HEK293 (cell line): ENCODE measurements around the gene SMTNL2.

ENCODE experiments used
- CTCF ChIA-PET: fragments of 350-600 bp; formaldehyde crosslinking; extraction: SDS; loops from one replicate; lab custom pipeline; 2021; ENCODE audit warnings: antibody characterized with exemption; lab: Yijun Ruan, JAX
- POLR2A ChIA-PET: fragments of 300-600 bp; formaldehyde crosslinking; extraction: SDS; loops from one replicate; lab custom pipeline; 2020; ENCODE audit warnings: antibody characterized with exemption, inconsistent platforms; lab: Yijun Ruan, JAX
- H3K27ac ChIP-seq: fragments of 200-500 bp; sonication (Bioruptor generic); 2 replicates; pipeline ENCODE4 v1.5.1; 2014; ENCODE audit warnings: low read depth, low read length, control low read depth, inconsistent platforms; ENCODE audit errors: extremely low read depth
- H3K36me3 ChIP-seq, 2 experiments: fragments of 200-500 bp in 1 of 2; sonication (Bioruptor generic) in 1 of 2; 1 replicate in 1 of 2; 2 replicates in 1 of 2; pipeline ENCODE4 v1.5.1; 2014 to 2017; ENCODE audit warnings: inconsistent platforms in 2 of 2, low read length in 2 of 2; ENCODE audit not compliant: control insufficient read depth in 2 of 2, insufficient read depth in 1 of 2
- H3K4me1 ChIP-seq: fragments of 200-500 bp; sonication (Bioruptor generic); 2 replicates; pipeline ENCODE4 v1.5.1; 2014; ENCODE audit warnings: mild to moderate bottlenecking, low read length, inconsistent platforms; ENCODE audit not compliant: control insufficient read depth, insufficient read depth
- H3K4me3 ChIP-seq: 2 replicates; pipeline ENCODE4 v1.5.1; 2011; ENCODE audit warnings: low read depth, mild to moderate bottlenecking, control low read depth, low read length, moderate library complexity
- H3K9me3 ChIP-seq: fragments of 200-500 bp; sonication (Bioruptor generic); 2 replicates; pipeline ENCODE4 v1.5.1; 2014; ENCODE audit warnings: low read depth, low read length, inconsistent platforms; ENCODE audit not compliant: control insufficient read depth, insufficient read depth
- MYNN ChIP-seq: fragments of 450-650 bp; formaldehyde crosslinking; IDR thresholded peaks from 2 replicates; pipeline ENCODE4 v1.5.1; 2016; ENCODE audit warnings: missing biosample characterization, missing genetic modification characterization, borderline replicate concordance
- PRDM1 ChIP-seq: fragments of 450-650 bp; formaldehyde crosslinking; IDR thresholded peaks from 2 replicates; pipeline ENCODE4; 2016; ENCODE audit warnings: missing biosample characterization, missing genetic modification characterization
- SCRT2 ChIP-seq: fragments of 450-650 bp; formaldehyde crosslinking; IDR thresholded peaks from 2 replicates; pipeline ENCODE4 v1.5.1; 2016; ENCODE audit warnings: missing biosample characterization, missing genetic modification characterization
- ZNF202 ChIP-seq: fragments of 450-650 bp; formaldehyde crosslinking; IDR thresholded peaks from 2 replicates; pipeline ENCODE4 v1.5.1; 2016; ENCODE audit warnings: missing biosample characterization, missing genetic modification characterization, borderline replicate concordance
- ZNF223 ChIP-seq: fragments of 450-650 bp; formaldehyde crosslinking; IDR thresholded peaks from 2 replicates; pipeline ENCODE4 v1.5.1; 2016; ENCODE audit warnings: missing biosample characterization, missing genetic modification characterization
- ZNF335 ChIP-seq: fragments of 450-650 bp; formaldehyde crosslinking; conservative IDR thresholded peaks from 2 replicates; pipeline ENCODE4 v1.5.1; 2016; ENCODE audit warnings: missing biosample characterization, missing genetic modification characterization
- ZNF555 ChIP-seq: fragments of 450-650 bp; formaldehyde crosslinking; conservative IDR thresholded peaks from 2 replicates; pipeline ENCODE4 v1.5.1; 2017; ENCODE audit warnings: missing biosample characterization, mild to moderate bottlenecking, missing genetic modification characterization, inconsistent platforms
- ZNF623 ChIP-seq: fragments of 450-650 bp; formaldehyde crosslinking; IDR thresholded peaks from 2 replicates; pipeline ENCODE4 v1.5.1; 2016; ENCODE audit warnings: missing biosample characterization, missing genetic modification characterization
- TF ChIP-seq, protein P1 (sequence below): fragments of 450-650 bp; formaldehyde crosslinking; optimal IDR thresholded peaks from 2 replicates; pipeline ENCODE3; 2016; ENCODE audit warnings: missing biosample characterization, mild to moderate bottlenecking, missing genetic modification characterization
- TF ChIP-seq, protein P2 (sequence below): fragments of 450-650 bp; formaldehyde crosslinking; IDR thresholded peaks from 2 replicates; pipeline ENCODE4 v1.5.1; 2016; ENCODE audit warnings: missing biosample characterization, missing genetic modification characterization
- TF ChIP-seq, protein P3 (sequence below): fragments of 450-650 bp; formaldehyde crosslinking; IDR thresholded peaks from 2 replicates; pipeline ENCODE4 v1.5.1; 2016; ENCODE audit warnings: missing biosample characterization, missing genetic modification characterization

The SMTNL2 gene

DNA sequence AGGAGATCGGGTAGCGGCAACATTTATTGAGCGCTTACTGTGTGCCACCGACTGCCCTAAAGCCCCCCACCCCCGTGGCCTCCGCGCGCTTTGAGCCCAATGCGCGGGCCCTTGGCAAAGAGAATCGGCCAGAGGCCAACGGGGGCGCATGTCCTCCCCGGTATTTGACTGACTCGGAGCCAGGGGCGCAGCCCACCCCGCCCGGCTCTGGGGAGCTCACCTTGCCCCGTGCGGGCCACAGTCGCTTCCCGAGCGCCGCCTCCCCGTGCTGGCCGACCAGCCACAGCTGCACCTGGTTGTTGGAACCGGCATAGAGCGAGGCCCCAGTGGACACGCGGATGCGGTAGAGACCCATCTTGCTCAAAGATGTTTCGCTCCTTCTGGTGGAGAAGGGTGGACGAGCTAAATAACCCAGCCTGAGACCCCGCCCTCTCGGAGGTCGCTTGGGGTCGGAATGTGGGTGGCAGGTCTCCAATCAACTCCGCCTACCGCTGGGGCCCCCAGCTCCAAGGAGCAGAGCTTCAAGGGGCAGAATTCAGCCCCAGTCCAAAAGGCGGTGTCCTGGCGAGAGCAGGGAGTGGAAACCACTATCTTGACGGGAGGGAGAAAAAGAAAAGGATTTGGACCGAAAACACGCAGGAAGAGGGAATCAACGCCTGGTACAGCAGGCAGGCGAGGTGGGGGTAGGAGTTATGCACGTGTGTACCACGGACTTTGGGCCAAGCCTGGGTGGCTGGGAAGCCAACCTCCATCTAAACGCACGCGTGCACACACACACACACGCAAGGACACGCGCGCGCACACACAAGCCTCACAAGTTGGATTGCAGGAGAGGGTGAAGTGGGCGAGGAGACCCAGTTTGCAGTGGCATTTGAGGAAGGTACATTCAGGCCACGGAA is 57.2 kb downstream of the SMTNL2 start, which contains the start of gene ALOX15:
ALOX15 (minus strand) TSS at position 382 of the 899 bp plus-strand sequence; CDS start at position 355, 27 bp downstream.
- TF ChIP-seq, protein P1, sequence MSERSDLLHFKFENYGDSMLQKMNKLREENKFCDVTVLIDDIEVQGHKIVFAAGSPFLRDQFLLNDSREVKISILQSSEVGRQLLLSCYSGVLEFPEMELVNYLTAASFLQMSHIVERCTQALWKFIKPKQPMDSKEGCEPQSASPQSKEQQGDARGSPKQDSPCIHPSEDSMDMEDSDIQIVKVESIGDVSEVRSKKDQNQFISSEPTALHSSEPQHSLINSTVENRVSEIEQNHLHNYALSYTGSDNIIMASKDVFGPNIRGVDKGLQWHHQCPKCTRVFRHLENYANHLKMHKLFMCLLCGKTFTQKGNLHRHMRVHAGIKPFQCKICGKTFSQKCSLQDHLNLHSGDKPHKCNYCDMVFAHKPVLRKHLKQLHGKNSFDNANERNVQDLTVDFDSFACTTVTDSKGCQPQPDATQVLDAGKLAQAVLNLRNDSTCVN (tag by site-specific recombination), result peak; percentile 21
- TF ChIP-seq, protein P2, sequence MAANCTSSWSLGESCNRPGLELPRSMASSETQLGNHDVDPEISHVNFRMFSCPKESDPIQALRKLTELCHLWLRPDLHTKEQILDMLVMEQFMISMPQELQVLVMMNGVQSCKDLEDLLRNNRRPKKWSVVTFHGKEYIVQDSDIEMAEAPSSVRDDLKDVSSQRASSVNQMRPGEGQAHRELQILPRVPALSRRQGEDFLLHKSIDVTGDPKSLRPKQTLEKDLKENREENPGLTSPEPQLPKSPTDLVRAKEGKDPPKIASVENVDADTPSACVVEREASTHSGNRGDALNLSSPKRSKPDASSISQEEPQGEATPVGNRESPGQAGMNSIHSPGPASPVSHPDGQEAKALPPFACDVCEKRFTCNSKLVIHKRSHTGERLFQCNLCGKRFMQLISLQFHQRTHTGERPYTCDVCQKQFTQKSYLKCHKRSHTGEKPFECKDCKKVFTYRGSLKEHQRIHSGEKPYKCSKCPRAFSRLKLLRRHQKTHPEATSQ (tag by site-specific recombination), result no peak
- peak; percentile 33; the same call in 1 of the 2 replicates for TF ChIP-seq ZNF335 (tag by site-specific recombination)
- Histone ChIP-seq H3K4me1 (no peaks in the 10 kb centered on the region; the same call in 1 of the 2 replicates), H3K9me3 (no peaks in the 10 kb centered on the region), H3K4me3 (no peak within 1 kb of the TSS), H3K36me3 (no peaks in the 10 kb centered on the region), H3K27ac (no peak within 1 kb of the TSS)
- ChIA-PET POLR2A (interaction anchor here (0.6 kb wide), 1 partner anchor 57 kb away, joined by 3 read pairs; the partner anchor contains the start of gene SMTNL2), CTCF (interaction anchor here (0.9 kb wide), 1 partner anchor 22 kb away, joined by 3 read pairs; no protein-coding TSS in a partner anchor)

DNA sequence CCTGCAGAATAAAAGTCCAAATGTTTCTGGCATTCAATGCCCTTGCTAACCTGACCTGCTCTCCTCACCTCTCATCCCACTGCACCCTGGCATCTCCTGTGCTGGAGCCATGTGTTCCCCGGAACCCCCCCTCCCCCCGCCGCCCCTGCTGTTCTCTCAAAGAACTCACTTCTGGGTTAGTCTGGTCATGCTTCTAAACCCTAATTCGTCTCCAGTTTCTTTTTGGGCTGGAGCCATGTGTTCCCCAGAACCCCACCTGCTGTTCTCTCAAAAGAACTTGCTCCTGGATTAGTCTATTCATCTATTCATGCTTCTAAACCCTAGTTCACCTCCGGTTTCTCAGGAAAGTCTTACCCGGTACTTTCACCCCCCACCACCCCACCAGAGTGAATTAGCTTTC is 58.0 kb downstream of the SMTNL2 start:
- no peak overlapping the region for H3K4me3 ChIP-seq
- H3K9me3 ChIP-seq, result no peaks in the 10 kb centered on the region
- no peaks in the 10 kb centered on the region for H3K36me3 ChIP-seq
- H3K27ac ChIP-seq, result no peak overlapping the region
- TF ChIP-seq ZNF202 (tag by site-specific recombination) (no peak), MYNN (tag by site-specific recombination) (0 out of 2 replicates have a peak, but pooled peaks have one; percentile 38), ZNF623 (no peak), PRDM1 (tag by site-specific recombination) (peak; percentile 62), ZNF223 (tag by site-specific recombination) (no peak)
- TF ChIP-seq, protein P3, sequence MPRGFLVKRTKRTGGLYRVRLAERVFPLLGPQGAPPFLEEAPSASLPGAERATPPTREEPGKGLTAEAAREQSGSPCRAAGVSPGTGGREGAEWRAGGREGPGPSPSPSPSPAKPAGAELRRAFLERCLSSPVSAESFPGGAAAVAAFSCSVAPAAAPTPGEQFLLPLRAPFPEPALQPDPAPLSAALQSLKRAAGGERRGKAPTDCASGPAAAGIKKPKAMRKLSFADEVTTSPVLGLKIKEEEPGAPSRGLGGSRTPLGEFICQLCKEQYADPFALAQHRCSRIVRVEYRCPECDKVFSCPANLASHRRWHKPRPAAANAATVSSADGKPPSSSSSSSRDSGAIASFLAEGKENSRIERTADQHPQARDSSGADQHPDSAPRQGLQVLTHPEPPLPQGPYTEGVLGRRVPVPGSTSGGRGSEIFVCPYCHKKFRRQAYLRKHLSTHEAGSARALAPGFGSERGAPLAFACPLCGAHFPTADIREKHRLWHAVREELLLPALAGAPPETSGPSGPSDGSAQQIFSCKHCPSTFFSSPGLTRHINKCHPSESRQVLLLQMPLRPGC (tag by site-specific recombination), result no peak
- POLR2A ChIA-PET, result interaction anchor here (0.6 kb wide), 1 partner anchor 58 kb away, joined by 3 read pairs; the partner anchor contains the start of gene SMTNL2
- CTCF ChIA-PET, result interaction anchor here (0.6 kb wide), 1 partner anchor 16 kb away, joined by 4 read pairs; no protein-coding TSS in a partner anchor
- H3K4me1 ChIP-seq, result no peaks in the 10 kb centered on the region; the same call in 1 of the 2 replicates

DNA sequence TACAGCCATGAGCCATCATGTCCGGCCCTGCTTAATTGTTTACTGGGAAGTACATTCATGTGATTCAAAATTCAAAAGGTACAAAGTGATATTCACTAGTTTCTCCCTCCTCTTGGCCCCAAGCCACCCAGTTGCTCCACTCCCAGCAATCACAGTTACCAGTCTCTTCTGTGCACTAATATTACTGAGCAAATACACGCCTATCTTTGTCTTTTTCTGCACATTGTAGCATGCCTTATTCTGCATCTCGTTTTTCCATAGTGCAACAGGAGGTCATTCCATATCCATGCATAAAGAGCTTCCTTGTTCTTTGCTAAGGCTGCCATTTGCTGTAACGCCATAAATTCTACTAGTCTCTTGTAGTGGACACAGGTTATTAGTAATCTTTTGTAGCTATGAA is 59.3 kb downstream of the SMTNL2 start:
- no peak overlapping the region for H3K4me3 ChIP-seq
- H3K27ac ChIP-seq, result no peak overlapping the region
- no peaks in the 10 kb centered on the region for H3K36me3 ChIP-seq
- TF ChIP-seq ZNF555 (tag by site-specific recombination) (no peak), SCRT2 (tag by site-specific recombination) (peak; percentile 56; the same call in 1 of the 2 replicates)
- no peaks in the 10 kb centered on the region; the same call in 1 of the 2 replicates for H3K4me1 ChIP-seq
- POLR2A ChIA-PET, result no interaction called here
- H3K9me3 ChIP-seq, result no peaks in the 10 kb centered on the region
- CTCF ChIA-PET, result interaction anchor here (1.0 kb wide), 1 partner anchor 77 kb away, joined by 8 read pairs; no protein-coding TSS in a partner anchor
